ENCODE data around the gene GABRR1. TPM values are rescaled to one million over a fixed set of nuclear protein-coding genes. Genes with fewer than 3 reads are reported as not detected.

The GABRR1 gene
- total RNA-seq, 1 donor from 2014 or later, result not detected

- Histone ChIP-seq H3K36me3 (no peaks in the 10 kb centered on the region), H3K27me3 (no peaks in the 10 kb centered on the region), H3K27ac (no peak overlapping the region), H3K4me3 (no peak overlapping the region), H3K9me3 (no peaks in the 10 kb centered on the region), H3K4me1 (peaks cover 6% of the 10 kb centered on the region)
- no peak for DNase-seq (ENCODE audit: extremely low spot score in 2 of 2)
- intact Hi-C loops (cut with DNase I), result no loop called here
- TF ChIP-seq CTCF (IDR thresholded peaks at IDR 0.05) (no peak), POLR2A (IDR thresholded peaks at IDR 0.05) (no peak), POLR2AphosphoS5 (IDR thresholded peaks at IDR 0.05; ENCODE audit: insufficient read depth in 1 of 2, low read depth in 1 of 2) (no peak)
Observed at GRCh38 chr6:89221971-89222711, 5.0 kb upstream of the GABRR1 start.

GRCh38 chr6:89221129-89221528 is 4.0 kb upstream of the GABRR1 start:
- Histone ChIP-seq H3K27ac (no peak overlapping the region), H3K27me3 (no peaks in the 10 kb centered on the region), H3K4me3 (no peak overlapping the region), H3K36me3 (no peaks in the 10 kb centered on the region), H3K4me1 (peaks cover 9% of the 10 kb centered on the region), H3K9me3 (no peaks in the 10 kb centered on the region)
- no peak for DNase-seq (ENCODE audit: extremely low spot score in 2 of 2)
- TF ChIP-seq POLR2AphosphoS5 (IDR thresholded peaks at IDR 0.05; ENCODE audit: insufficient read depth in 1 of 2, low read depth in 1 of 2) (no peak), POLR2A (IDR thresholded peaks at IDR 0.05) (no peak), CTCF (IDR thresholded peaks at IDR 0.05) (no peak)
- intact Hi-C loops (cut with DNase I), result no loop called here

- H3K36me3 ChIP-seq, result no peaks in the 10 kb centered on the region
- no peak for DNase-seq (ENCODE audit: extremely low spot score in 2 of 2)
- TF ChIP-seq POLR2A (IDR thresholded peaks at IDR 0.05) (no peak), CTCF (IDR thresholded peaks at IDR 0.05) (no peak), POLR2AphosphoS5 (IDR thresholded peaks at IDR 0.05; ENCODE audit: insufficient read depth in 1 of 2, low read depth in 1 of 2) (no peak)
- intact Hi-C loops (cut with DNase I), result no loop called here
- H3K27me3 ChIP-seq, result no peaks in the 10 kb centered on the region
- no peak overlapping the region for H3K27ac ChIP-seq
- H3K4me1 ChIP-seq, result peaks cover 9% of the 10 kb centered on the region
- H3K4me3 ChIP-seq, result no peak overlapping the region
- H3K9me3 ChIP-seq, result no peaks in the 10 kb centered on the region
Observed at GRCh38 chr6:89216411-89216810, 747 bp downstream of the GABRR1 start.

GRCh38 chr6:89215391-89215790 is 1.8 kb downstream of the GABRR1 start:
- TF ChIP-seq CTCF (IDR thresholded peaks at IDR 0.05), result no peak
- TF ChIP-seq POLR2AphosphoS5 (IDR thresholded peaks at IDR 0.05; ENCODE audit: insufficient read depth in 1 of 2, low read depth in 1 of 2), result no peak
- H3K27me3 ChIP-seq, result no peaks in the 10 kb centered on the region
- H3K4me1 ChIP-seq, result peaks cover 9% of the 10 kb centered on the region
- no peak overlapping the region for H3K27ac ChIP-seq
- H3K36me3 ChIP-seq, result no peaks in the 10 kb centered on the region
- no peak for DNase-seq (ENCODE audit: extremely low spot score in 2 of 2)
- no peaks in the 10 kb centered on the region for H3K9me3 ChIP-seq
- H3K4me3 ChIP-seq, result no peak overlapping the region
- intact Hi-C loops (cut with DNase I), result no loop called here

GRCh38 chr6:89214197-89214596 is 3.0 kb downstream of the GABRR1 start:
- no peak for TF ChIP-seq POLR2AphosphoS5 (IDR thresholded peaks at IDR 0.05; ENCODE audit: insufficient read depth in 1 of 2, low read depth in 1 of 2)
- TF ChIP-seq POLR2A (IDR thresholded peaks at IDR 0.05), result no peak
- H3K4me1 ChIP-seq, result peaks cover 9% of the 10 kb centered on the region
- no peak overlapping the region for H3K27ac ChIP-seq
- intact Hi-C loops (cut with DNase I), result no loop called here
- no peaks in the 10 kb centered on the region for H3K36me3 ChIP-seq
- H3K9me3 ChIP-seq, result no peaks in the 10 kb centered on the region
- no peak overlapping the region for H3K4me3 ChIP-seq
- no peaks in the 10 kb centered on the region for H3K27me3 ChIP-seq
- DNase-seq (ENCODE audit: extremely low spot score in 2 of 2), result no peak

All from vagina (tissue), 2 donors.